ENCODE measurements around the gene HK1.

The HK1 gene

GRCh38 chr10:69356187-69356586 lies 77.9 kb downstream of the HK1 start:
- no peak for ATAC-seq
- H3K27ac Mint-ChIP-seq: no peak overlapping the region
- no peak for DNase-seq (ENCODE audit: low spot score in 2 of 2)
- H3K9me3 Mint-ChIP-seq: no peaks in the 10 kb centered on the region
- H3K4me3 Mint-ChIP-seq: no peak overlapping the region
- H3K4me1 Mint-ChIP-seq: peaks cover 44% of the 10 kb centered on the region
- H3K36me3 Mint-ChIP-seq: peaks cover 95% of the 10 kb centered on the region

- Mint-ChIP-seq H3K36me3 (peaks cover 95% of the 10 kb centered on the region), H3K4me1 (peaks cover 58% of the 10 kb centered on the region), H3K9me3 (no peaks in the 10 kb centered on the region), H3K27ac (peak overlapping the region; percentile 37), H3K4me3 (no peak overlapping the region)
- ATAC-seq (no peak), DNase-seq (ENCODE audit: low spot score in 2 of 2) (no peak)
These were observed 80.0 kb downstream of the HK1 start for GRCh38 chr10:69358148-69358795.

GRCh38 chr10:69359148-69359547 lies 80.9 kb downstream of the HK1 start:
- DNase-seq (ENCODE audit: low spot score in 2 of 2) (no peak), ATAC-seq (no peak)
- Mint-ChIP-seq H3K36me3 (peaks cover 95% of the 10 kb centered on the region), H3K9me3 (no peaks in the 10 kb centered on the region), H3K27ac (peak overlapping the region; percentile 75), H3K4me3 (no peak overlapping the region), H3K4me1 (peaks cover 58% of the 10 kb centered on the region)

- no peak for DNase-seq (ENCODE audit: low spot score in 2 of 2)
These were observed 81.3 kb downstream of the HK1 start for GRCh38 chr10:69359594-69359993.

GRCh38 chr10:69360485-69361302 lies 82.4 kb downstream of the HK1 start:
- Mint-ChIP-seq H3K4me3 (no peak overlapping the region), H3K4me1 (peaks cover 54% of the 10 kb centered on the region), H3K36me3 (peaks cover 95% of the 10 kb centered on the region), H3K27ac (peak overlapping the region; percentile 75), H3K9me3 (no peaks in the 10 kb centered on the region)
- no peak for DNase-seq (ENCODE audit: low spot score in 2 of 2)
- ATAC-seq: no peak

More at GRCh38 chr10:69359594-69359993, 81.3 kb downstream of the HK1 start:
- peaks cover 54% of the 10 kb centered on the region for H3K4me1 Mint-ChIP-seq
- peak overlapping the region; percentile 75 for H3K27ac Mint-ChIP-seq
- H3K9me3 Mint-ChIP-seq: no peaks in the 10 kb centered on the region
- peak; percentile 59 for ATAC-seq
- H3K36me3 Mint-ChIP-seq: peaks cover 95% of the 10 kb centered on the region
- H3K4me3 Mint-ChIP-seq: no peak overlapping the region

GRCh38 chr10:69361303-69361614 lies 83.0 kb downstream of the HK1 start:
- no peaks in the 10 kb centered on the region for H3K9me3 Mint-ChIP-seq
- H3K4me3 Mint-ChIP-seq: no peak overlapping the region
- peaks cover 95% of the 10 kb centered on the region for H3K36me3 Mint-ChIP-seq
- DNase-seq (ENCODE audit: low spot score in 2 of 2): no peak
- ATAC-seq: no peak
- H3K4me1 Mint-ChIP-seq: peaks cover 54% of the 10 kb centered on the region
- peak overlapping the region; percentile 75 for H3K27ac Mint-ChIP-seq

GRCh38 chr10:69362471-69362954 lies 84.2 kb downstream of the HK1 start:
- DNase-seq (ENCODE audit: low spot score in 2 of 2) (no peak), ATAC-seq (peak; percentile 53)
- H3K4me3 Mint-ChIP-seq: no peak overlapping the region
- peaks cover 53% of the 10 kb centered on the region for H3K4me1 Mint-ChIP-seq
- peaks cover 95% of the 10 kb centered on the region for H3K36me3 Mint-ChIP-seq
- H3K27ac Mint-ChIP-seq: peak overlapping the region; percentile 69
- H3K9me3 Mint-ChIP-seq: no peaks in the 10 kb centered on the region

- peaks cover 44% of the 10 kb centered on the region for H3K4me1 Mint-ChIP-seq
These were observed 85.4 kb downstream of the HK1 start for GRCh38 chr10:69363666-69364065.

GRCh38 chr10:69364232-69364940 lies 86.1 kb downstream of the HK1 start:
- H3K4me1 Mint-ChIP-seq: peaks cover 41% of the 10 kb centered on the region
- H3K4me3 Mint-ChIP-seq: no peak overlapping the region
- no peak for DNase-seq (ENCODE audit: low spot score in 2 of 2)
- H3K9me3 Mint-ChIP-seq: no peaks in the 10 kb centered on the region
- H3K36me3 Mint-ChIP-seq: peaks cover 95% of the 10 kb centered on the region
- ATAC-seq: no peak
- peak overlapping the region; percentile 69 for H3K27ac Mint-ChIP-seq

More at GRCh38 chr10:69363666-69364065, 85.4 kb downstream of the HK1 start:
- Mint-ChIP-seq H3K9me3 (no peaks in the 10 kb centered on the region), H3K27ac (peak overlapping the region; percentile 69), H3K4me3 (no peak overlapping the region), H3K36me3 (peaks cover 95% of the 10 kb centered on the region)
- ATAC-seq (no peak), DNase-seq (ENCODE audit: low spot score in 2 of 2) (no peak)

GRCh38 chr10:69366738-69367137 lies 88.4 kb downstream of the HK1 start:
- H3K9me3 Mint-ChIP-seq: no peaks in the 10 kb centered on the region
- H3K4me1 Mint-ChIP-seq: peaks cover 34% of the 10 kb centered on the region
- peak overlapping the region; percentile 48 for H3K27ac Mint-ChIP-seq
- H3K36me3 Mint-ChIP-seq: peaks cover 100% of the 10 kb centered on the region
- ATAC-seq (no peak), DNase-seq (ENCODE audit: low spot score in 2 of 2) (no peak)
- no peak overlapping the region for H3K4me3 Mint-ChIP-seq

GRCh38 chr10:69367469-69367868 lies 89.2 kb downstream of the HK1 start:
- DNase-seq (ENCODE audit: low spot score in 2 of 2): no peak
- no peak for ATAC-seq
- no peak overlapping the region for H3K4me3 Mint-ChIP-seq
- no peaks in the 10 kb centered on the region for H3K9me3 Mint-ChIP-seq
- peaks cover 32% of the 10 kb centered on the region for H3K4me1 Mint-ChIP-seq
- H3K27ac Mint-ChIP-seq: peak overlapping the region; percentile 48
- peaks cover 100% of the 10 kb centered on the region for H3K36me3 Mint-ChIP-seq

GRCh38 chr10:69372126-69372980 lies 94.1 kb downstream of the HK1 start:
- DNase-seq (ENCODE audit: low spot score in 2 of 2): no peak
- no peak overlapping the region for H3K27ac Mint-ChIP-seq

GRCh38 chr10:69374242-69374641 lies 95.9 kb downstream of the HK1 start:
- H3K4me1 Mint-ChIP-seq: peaks cover 26% of the 10 kb centered on the region
- no peak for DNase-seq (ENCODE audit: low spot score in 2 of 2)
- peaks cover 100% of the 10 kb centered on the region for H3K36me3 Mint-ChIP-seq
- no peaks in the 10 kb centered on the region for H3K9me3 Mint-ChIP-seq
- H3K27ac Mint-ChIP-seq: peak overlapping the region; percentile 59
- ATAC-seq: no peak
- no peak overlapping the region for H3K4me3 Mint-ChIP-seq

More at GRCh38 chr10:69372126-69372980, 94.1 kb downstream of the HK1 start:
- no peak overlapping the region for H3K4me3 Mint-ChIP-seq
- no peaks in the 10 kb centered on the region for H3K9me3 Mint-ChIP-seq
- H3K36me3 Mint-ChIP-seq: peaks cover 100% of the 10 kb centered on the region
- H3K4me1 Mint-ChIP-seq: peaks cover 29% of the 10 kb centered on the region
- ATAC-seq: no peak

GRCh38 chr10:69374931-69375306 lies 96.6 kb downstream of the HK1 start:
- no peak overlapping the region for H3K4me3 Mint-ChIP-seq
- H3K36me3 Mint-ChIP-seq: peaks cover 100% of the 10 kb centered on the region
- ATAC-seq (no peak), DNase-seq (ENCODE audit: low spot score in 2 of 2) (no peak)
- H3K4me1 Mint-ChIP-seq: peaks cover 23% of the 10 kb centered on the region
- H3K27ac Mint-ChIP-seq: peak overlapping the region; percentile 59
- no peaks in the 10 kb centered on the region for H3K9me3 Mint-ChIP-seq
